Sigmoid colon (tissue), 7 donors: ENCODE results near the gene C5orf22. TPM values are rescaled to one million over a fixed set of nuclear protein-coding genes. Genes with fewer than 3 reads are reported as not detected.

Experiments used
- DNase-seq: peaks from one replicate; pipeline ENCODE4 v3.0.0-alpha.2; 2019
- H3K27ac ChIP-seq, 4 donors: fragments of 200-600 bp; sonication (generic); one replicate each; pipeline ENCODE4 v1.5.1; 2016 to 2019; ENCODE audit warnings: mild to moderate bottlenecking in 1 of 4
- H3K27me3 ChIP-seq, 3 donors: fragments of 200-600 bp; sonication (generic); one replicate each; pipeline ENCODE4 v1.5.1; 2019; ENCODE audit warnings: mild to moderate bottlenecking in 1 of 3
- H3K36me3 ChIP-seq, 4 donors: fragments of 200-600 bp; sonication (generic); one replicate each; pipeline ENCODE4 v1.5.1; 2016 to 2019
- H3K4me1 ChIP-seq, 4 donors: fragments of 200-600 bp; sonication (generic); one replicate each; pipeline ENCODE4 v1.5.1; 2017 to 2019
- H3K4me3 ChIP-seq, 4 donors: fragments of 200-600 bp; sonication (generic); one replicate each; pipeline ENCODE4 v1.5.1; 2017 to 2019; ENCODE audit warnings: mild to moderate bottlenecking in 2 of 4, moderate library complexity in 1 of 4
- H3K9me3 ChIP-seq, 4 donors: fragments of 200-600 bp in 3 of 4; sonication (generic) in 3 of 4; one replicate each; pipeline versions ENCODE4 v1.5.1 to v1.6.1; 2013 to 2019
- CTCF ChIP-seq, 4 experiments: fragments of 450-650 bp in 3 of 4; fragments of 200-600 bp in 1 of 4; IDR thresholded peaks; one replicate each; pipeline ENCODE4 v1.5.1; 2016 to 2019; ENCODE audit warnings: antibody characterized with exemption in 4 of 4, mild to moderate bottlenecking in 3 of 4, moderate library complexity in 2 of 4
- EP300 ChIP-seq, 4 donors: sonication (generic); formaldehyde crosslinking; IDR thresholded peaks; one replicate each; pipeline ENCODE4 v1.6.1; 2017; ENCODE audit warnings: antibody characterized with exemption in 4 of 4
- POLR2A ChIP-seq, 2 donors: fragments of 450-650 bp; IDR thresholded peaks; one replicate each; pipeline ENCODE4 v1.6.1; 2016; ENCODE audit warnings: antibody characterized with exemption in 2 of 2, mild to moderate bottlenecking in 2 of 2, moderate library complexity in 2 of 2
- POLR2AphosphoS5 ChIP-seq, 4 donors: sonication (generic); formaldehyde crosslinking; IDR thresholded peaks; one replicate each; pipeline ENCODE4 v1.6.1; 2017; ENCODE audit warnings: antibody characterized with exemption in 4 of 4
- WGBS, 2 donors: extraction: QIAGEN DNeasy Blood & Tissue Kit; methylation state at CpG; one replicate each; pipeline ENCODE4 v1.1.7; 2013; 5-methylcytosine and 5-hydroxymethylcytosine counted together
- intact Hi-C: fragments of 100-400 bp; cut with DNase I; formaldehyde crosslinking; loops from one replicate; pipeline ENCODE4 v1.15.1; 2023
- polyA plus RNA-seq, 3 donors: library from polyadenylated mRNA; stranded (reverse); fragments of 200-250 nt; gene quantifications; one replicate each; pipeline ENCODE4 v1.2.3, GENCODE V29; 2013
- total RNA-seq, 4 donors: library from RNA; depleted of rRNA; stranded (reverse); fragments of >200 nt; gene quantifications; one replicate each; pipeline ENCODE4 v1.1.0, GENCODE V29; 2016
- donor health status: healthy with polysubstance abuse.
- donor health status: Bipolar disorder and iron deficiency.
- donor health status: healthy.

Gene C5orf22
- total and polyA plus RNA-seq, 7 donors = 12.0 to 29.4 (median 15.6) TPM

- TF ChIP-seq EP300 (IDR thresholded peaks at IDR 0.05) = no peak
- TF ChIP-seq CTCF (IDR thresholded peaks at IDR 0.05) = no peak
- TF ChIP-seq POLR2A (IDR thresholded peaks at IDR 0.05) = no peak
- no peak for TF ChIP-seq POLR2AphosphoS5 (IDR thresholded peaks at IDR 0.05)
- intact Hi-C loops = no loop called here
- Histone ChIP-seq H3K4me1 (peaks cover 0 to 35% (median 26%) of the 10 kb centered on the region in 4 donors), H3K27me3 (no peaks in the 10 kb centered on the region), H3K9me3 (no peaks in the 10 kb centered on the region), H3K36me3 (peaks cover 9 to 49% (median 31%) of the 10 kb centered on the region in 4 donors), H3K27ac (no peak overlapping the region), H3K4me3 (peak overlapping the region in 3 of 4 donors; percentile 61 to 87 (median 69))
- DNase-seq = no peak
- 67 to 80% methylated on average over 9 of the region's 9 CpGs for WGBS, 2 donors
Observed at GRCh38 chr5:31530541-31531265, 1.4 kb upstream of the C5orf22 start.

GRCh38 chr5:31531543-31531887 is 586 bp upstream of the C5orf22 start:
- DNase-seq = peak; percentile 67
- intact Hi-C loops = no loop called here
- Histone ChIP-seq H3K36me3 (peaks cover 9 to 49% (median 28%) of the 10 kb centered on the region in 4 donors), H3K27me3 (no peaks in the 10 kb centered on the region), H3K27ac (peak overlapping the region; percentile 74 to 87 (median 78)), H3K4me1 (peaks cover 0 to 35% (median 26%) of the 10 kb centered on the region in 4 donors), H3K4me3 (peak overlapping the region; percentile 61 to 87 (median 68)), H3K9me3 (no peaks in the 10 kb centered on the region)
- 0% methylated on average over 13 of the region's 13 CpGs for WGBS, 2 donors
- no peak for TF ChIP-seq CTCF (IDR thresholded peaks at IDR 0.05)
- TF ChIP-seq POLR2A (IDR thresholded peaks at IDR 0.05) = no peak
- no peak for TF ChIP-seq POLR2AphosphoS5 (IDR thresholded peaks at IDR 0.05)
- TF ChIP-seq EP300 (IDR thresholded peaks at IDR 0.05) = no peak

- intact Hi-C loops = no loop called here
- Histone ChIP-seq H3K27ac (no peak overlapping the region), H3K27me3 (no peaks in the 10 kb centered on the region), H3K4me1 (peaks cover 0 to 35% (median 26%) of the 10 kb centered on the region in 4 donors), H3K36me3 (peaks cover 0 to 53% (median 20%) of the 10 kb centered on the region in 4 donors), H3K4me3 (no peak overlapping the region), H3K9me3 (no peaks in the 10 kb centered on the region)
- WGBS, 2 donors = 88 to 89% methylated on average over 1 of the region's 1 CpG
- DNase-seq = no peak
- TF ChIP-seq POLR2AphosphoS5 (IDR thresholded peaks at IDR 0.05) (no peak), CTCF (IDR thresholded peaks at IDR 0.05) (no peak), POLR2A (IDR thresholded peaks at IDR 0.05) (no peak), EP300 (IDR thresholded peaks at IDR 0.05) (no peak)
Observed at GRCh38 chr5:31534527-31535046, 2.5 kb downstream of the C5orf22 start.

- peaks cover under 1 to 76% (median 32%) of the 10 kb centered on the region in 4 donors for H3K36me3 ChIP-seq
- H3K9me3 ChIP-seq = no peaks in the 10 kb centered on the region
- no peaks in the 10 kb centered on the region for H3K27me3 ChIP-seq
- H3K4me1 ChIP-seq = peaks cover 0 to 17% (median 15%) of the 10 kb centered on the region in 4 donors
- TF ChIP-seq POLR2AphosphoS5 (IDR thresholded peaks at IDR 0.05) = no peak
- no peak for TF ChIP-seq EP300 (IDR thresholded peaks at IDR 0.05)
- no peak for TF ChIP-seq CTCF (IDR thresholded peaks at IDR 0.05)
- TF ChIP-seq POLR2A (IDR thresholded peaks at IDR 0.05) = no peak
- no peak for DNase-seq
- no peak overlapping the region for H3K4me3 ChIP-seq
- intact Hi-C loops = no loop called here
- WGBS, 2 donors = 89 to 95% methylated on average over 3 of the region's 3 CpGs
- no peak overlapping the region for H3K27ac ChIP-seq
Observed at GRCh38 chr5:31536873-31537272, 4.8 kb downstream of the C5orf22 start.
